ENCODE results near the gene USF1. TPM values are rescaled to one million over a fixed set of nuclear protein-coding genes. Genes with fewer than 3 reads are reported as not detected.
A peak's percentile ranks its signal among the peaks of the same experiment; 100 is the strongest.

USF1 gene
- total and polyA plus RNA-seq, 2 experiments from 2014 or later: 23.8 to 74.8 TPM

- TF ChIP-seq CTCF (conservative IDR thresholded peaks at IDR 0.05; ENCODE audit: low read depth in 2 of 2): peak; percentile 43 to 57
These were observed 33.8 kb upstream of the USF1 start (continued) for GRCh38 chr1:161079436-161080110.

- Histone ChIP-seq H2AFZ (no peak overlapping the region), H4K20me1 (replicated peaks; ENCODE audit: insufficient read depth) (no peaks in the 10 kb centered on the region), H3K4me3 (no peak overlapping the region), H3K79me2 (replicated peaks; ENCODE audit: insufficient read depth) (no peaks in the 10 kb centered on the region), H3K27ac (ENCODE audit: low read depth) (no peak overlapping the region), H3K4me2 (no peak overlapping the region), H3F3A (replicated peaks; ENCODE audit: low read depth) (peaks cover 5% of the 10 kb centered on the region; the same call in 1 of the 2 replicates), H3K27me3 (ENCODE audit: insufficient read depth) (no peaks in the 10 kb centered on the region), H3K9me2 (ENCODE audit: insufficient read depth) (no peaks in the 10 kb centered on the region; the same call in 1 of the 2 replicates), H3K36me3 (ENCODE audit: insufficient read depth) (no peaks in the 10 kb centered on the region), H3K4me1 (ENCODE audit: insufficient read depth) (peaks cover 8% of the 10 kb centered on the region; the same call in 1 of the 2 replicates)
- no peaks in the 10 kb centered on the region for H3K9me3 Mint-ChIP-seq
- no peak for DNase-seq (ENCODE audit: low spot score)
- H3K36me3 Mint-ChIP-seq (ENCODE audit: low read depth): no peaks in the 10 kb centered on the region; the same call in 2 of the 3 replicates
- H3K27ac Mint-ChIP-seq: no peak overlapping the region
- no peak for ATAC-seq
- H3K27me3 Mint-ChIP-seq (ENCODE audit: insufficient read depth, low read depth, poor library complexity): peaks cover 10% of the 10 kb centered on the region
- peaks cover 8% of the 10 kb centered on the region for H3K4me1 Mint-ChIP-seq
- no peak overlapping the region for H3K4me3 Mint-ChIP-seq
- TF ChIP-seq CTCF (conservative IDR thresholded peaks at IDR 0.05; ENCODE audit: low read depth in 2 of 2): no peak
- TF ChIP-seq JUNB (IDR thresholded peaks at IDR 0.05; ENCODE audit: unreplicated experiment): no peak
- no peak for TF ChIP-seq POLR2AphosphoS5 (IDR thresholded peaks at IDR 0.05; ENCODE audit: low read depth)
- TF ChIP-seq STAT1 (IDR thresholded peaks at IDR 0.05; ENCODE audit: unreplicated experiment): no peak
- TF ChIP-seq ZNF331 (CRISPR knock-in tag; IDR thresholded peaks at IDR 0.05; ENCODE audit: low read depth): no peak
- TF ChIP-seq NANOG (IDR thresholded peaks at IDR 0.05; ENCODE audit: borderline replicate concordance): no peak
- TF ChIP-seq ZNF114 (CRISPR knock-in tag; IDR thresholded peaks at IDR 0.05): no peak
- no peak for TF ChIP-seq CREB1 (CRISPR knock-in tag; IDR thresholded peaks at IDR 0.05; ENCODE audit: low read depth)
- TF ChIP-seq EZH2 (IDR thresholded peaks at IDR 0.05; ENCODE audit: low read depth, unreplicated experiment): no peak
- TF ChIP-seq REST (IDR thresholded peaks at IDR 0.05; ENCODE audit: unreplicated experiment): no peak
These were observed 31.6 kb upstream of the USF1 start for GRCh38 chr1:161077426-161077825.

Measured in GM23338 (cell line).